HEK293T (cell line): ENCODE data around the gene CAPN9.

Source experiments
- CTCF ChIA-PET: fragments of 350-600 bp; formaldehyde crosslinking; extraction: SDS; loops from one replicate; lab custom pipeline; 2021; ENCODE audit warnings: antibody characterized with exemption, inconsistent platforms; lab: Yijun Ruan, JAX
- POLR2A ChIA-PET: fragments of 350-600 bp; formaldehyde crosslinking; extraction: SDS; loops from one replicate; lab custom pipeline; 2020; ENCODE audit warnings: antibody characterized with exemption, inconsistent platforms; lab: Yijun Ruan, JAX
- DNase-seq: peaks from one replicate; pipeline ENCODE4 v3.0.0; 2012; ENCODE audit warnings: mixed read lengths; ENCODE audit errors: extremely low spot score
- ARNT ChIP-seq: fragments of 450-650 bp; IDR thresholded peaks from 2 replicates; pipeline ENCODE4 v1.6.1; 2017; ENCODE audit warnings: mild to moderate bottlenecking
- BHLHE40 ChIP-seq: fragments of 450-650 bp; IDR thresholded peaks from 2 replicates; pipeline ENCODE4 v1.6.1; 2016; ENCODE audit warnings: mild to moderate bottlenecking, moderate library complexity, borderline replicate concordance
- CTBP1 ChIP-seq: fragments of 450-650 bp; IDR thresholded peaks from 2 replicates; pipeline ENCODE4 v1.6.1; 2016; ENCODE audit warnings: borderline replicate concordance
- ELF4 ChIP-seq: fragments of 450-650 bp; IDR thresholded peaks from 2 replicates; pipeline ENCODE4 v1.6.1; 2017; ENCODE audit warnings: antibody characterized with exemption
- FOXA1 ChIP-seq: fragments of 450-650 bp; IDR thresholded peaks from 2 replicates; pipeline ENCODE4 v1.6.1; 2016; ENCODE audit warnings: mild to moderate bottlenecking
- FOXK2 ChIP-seq: fragments of 450-650 bp; IDR thresholded peaks from 2 replicates; pipeline ENCODE4 v1.6.1; 2016; ENCODE audit warnings: mild to moderate bottlenecking
- FOXM1 ChIP-seq: fragments of 450-650 bp; IDR thresholded peaks from 2 replicates; pipeline ENCODE4 v1.6.1; 2017; ENCODE audit warnings: mild to moderate bottlenecking, borderline replicate concordance
- HDGF ChIP-seq: fragments of 450-650 bp; IDR thresholded peaks from 2 replicates; pipeline ENCODE4 v1.6.1; 2017; ENCODE audit warnings: antibody characterized with exemption, borderline replicate concordance
- L3MBTL2 ChIP-seq: fragments of 450-650 bp; conservative IDR thresholded peaks from 2 replicates; pipeline ENCODE4 v1.6.1; 2016; ENCODE audit warnings: mild to moderate bottlenecking
- LEF1 ChIP-seq: fragments of 450-650 bp; IDR thresholded peaks from 2 replicates; pipeline ENCODE4 v1.6.1; 2017; ENCODE audit warnings: mild to moderate bottlenecking, borderline replicate concordance
- NFRKB ChIP-seq: fragments of 450-650 bp; IDR thresholded peaks from 2 replicates; pipeline ENCODE4 v1.6.1; 2016; ENCODE audit warnings: mild to moderate bottlenecking, moderate library complexity
- SP1 ChIP-seq: fragments of 450-650 bp; IDR thresholded peaks from 2 replicates; pipeline ENCODE4 v1.6.1; 2017
- SUZ12 ChIP-seq: fragments of 450-650 bp; IDR thresholded peaks from 2 replicates; pipeline ENCODE4 v1.6.1; 2016; ENCODE audit warnings: mild to moderate bottlenecking
- TARDBP ChIP-seq: fragments of 450-650 bp; IDR thresholded peaks from 2 replicates; pipeline ENCODE4 v1.6.1; 2016
- ZNF384 ChIP-seq: fragments of 450-650 bp; IDR thresholded peaks from 2 replicates; pipeline ENCODE4 v1.6.1; 2016
- TF ChIP-seq, protein P1 (sequence below): fragments of 450-650 bp; IDR thresholded peaks from 2 replicates; pipeline ENCODE4 v1.6.1; 2016

The CAPN9 gene

DNA sequence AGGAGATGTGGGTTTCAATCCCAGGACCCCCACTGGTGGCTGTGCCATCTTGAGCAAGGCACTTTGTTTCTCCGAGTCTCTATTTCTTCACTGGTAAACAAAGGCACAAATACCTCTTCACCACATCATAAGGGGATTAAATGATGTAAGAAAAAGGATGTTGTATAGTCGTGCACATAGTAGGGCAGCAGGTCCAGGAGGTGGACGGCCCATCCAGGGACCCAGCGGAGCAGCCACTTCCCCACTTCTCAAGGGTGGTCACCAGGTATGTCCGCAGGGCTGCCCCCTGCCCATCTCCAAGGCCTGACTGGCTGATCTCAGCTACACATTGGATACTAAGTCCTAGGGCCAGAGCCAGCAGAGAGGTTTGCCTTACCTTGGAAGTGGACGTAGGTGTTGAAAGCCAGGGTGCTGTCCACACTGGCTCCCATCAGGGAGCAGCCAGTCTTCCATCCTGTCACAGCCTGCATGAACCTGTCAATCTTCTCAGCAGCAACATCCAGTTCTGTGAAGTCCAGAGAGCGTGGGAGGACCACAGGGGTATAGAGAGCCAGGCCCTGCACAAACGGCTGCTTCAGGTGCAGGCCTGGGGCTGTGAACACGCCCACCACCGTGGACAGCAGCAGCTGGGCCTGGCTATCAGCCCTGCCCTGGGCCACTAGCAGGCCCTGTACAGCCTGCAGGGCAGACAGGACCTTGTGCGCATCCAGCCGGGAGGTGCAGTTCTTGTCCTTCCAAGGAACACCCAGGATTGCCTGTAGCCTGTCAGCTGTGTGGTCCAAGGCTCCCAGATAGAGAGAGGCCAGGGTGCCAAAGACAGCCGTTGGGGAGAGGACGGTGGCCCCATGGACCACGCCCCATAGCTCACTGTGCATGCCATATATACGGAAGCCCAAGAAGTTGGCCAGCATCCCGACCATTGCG, 37.3 kb upstream of the CAPN9 start:
- POLR2A ChIA-PET, result no interaction called here
- no peak for DNase-seq
- CTCF ChIA-PET, result interaction anchor here (0.6 kb wide), 1 partner anchor 59 kb away, joined by 3 read pairs; no protein-coding TSS in a partner anchor
- TF ChIP-seq NFRKB, result no peak
- no peak for TF ChIP-seq FOXA1
- TF ChIP-seq SP1, result no peak
- TF ChIP-seq LEF1, result no peak
- TF ChIP-seq ELF4, result no peak
- no peak for TF ChIP-seq CTBP1

DNA sequence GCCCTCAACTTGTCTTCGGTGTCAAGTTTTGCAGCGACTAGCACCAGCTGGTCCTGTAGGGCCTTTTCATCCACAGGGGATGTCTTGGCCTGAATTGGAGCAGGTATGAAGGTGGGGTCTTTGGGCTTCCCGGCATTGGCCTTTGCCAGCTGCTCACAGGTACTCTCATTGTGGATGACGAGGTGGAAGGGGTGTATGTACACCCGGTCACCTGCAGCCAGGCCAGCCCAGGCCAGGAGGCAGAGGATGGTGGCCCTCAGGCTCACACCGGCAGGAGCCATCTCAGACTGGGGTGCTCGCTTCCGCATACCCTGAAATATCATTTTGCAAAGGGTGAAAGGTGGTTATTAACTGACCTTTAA, 36.7 kb upstream of the CAPN9 start:
- TF ChIP-seq FOXA1, result no peak
- no peak for TF ChIP-seq ELF4
- no peak for TF ChIP-seq FOXK2
- no peak for TF ChIP-seq TARDBP
- no peak for TF ChIP-seq L3MBTL2
- no peak for TF ChIP-seq BHLHE40
- TF ChIP-seq SUZ12, result no peak
- TF ChIP-seq CTBP1, result no peak
- TF ChIP-seq SP1, result no peak
- TF ChIP-seq ARNT, result no peak
- no peak for TF ChIP-seq LEF1
- no peak for TF ChIP-seq ZNF384
- no peak for TF ChIP-seq NFRKB
- TF ChIP-seq HDGF, result no peak
- TF ChIP-seq, protein P1, sequence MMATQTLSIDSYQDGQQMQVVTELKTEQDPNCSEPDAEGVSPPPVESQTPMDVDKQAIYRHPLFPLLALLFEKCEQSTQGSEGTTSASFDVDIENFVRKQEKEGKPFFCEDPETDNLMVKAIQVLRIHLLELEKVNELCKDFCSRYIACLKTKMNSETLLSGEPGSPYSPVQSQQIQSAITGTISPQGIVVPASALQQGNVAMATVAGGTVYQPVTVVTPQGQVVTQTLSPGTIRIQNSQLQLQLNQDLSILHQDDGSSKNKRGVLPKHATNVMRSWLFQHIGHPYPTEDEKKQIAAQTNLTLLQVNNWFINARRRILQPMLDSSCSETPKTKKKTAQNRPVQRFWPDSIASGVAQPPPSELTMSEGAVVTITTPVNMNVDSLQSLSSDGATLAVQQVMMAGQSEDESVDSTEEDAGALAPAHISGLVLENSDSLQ, result no peak
- no peak for TF ChIP-seq FOXM1
- ChIA-PET POLR2A (no interaction called here), CTCF (interaction anchor here (0.6 kb wide), 1 partner anchor 59 kb away, joined by 3 read pairs; no protein-coding TSS in a partner anchor)
- DNase-seq, result no peak

DNA sequence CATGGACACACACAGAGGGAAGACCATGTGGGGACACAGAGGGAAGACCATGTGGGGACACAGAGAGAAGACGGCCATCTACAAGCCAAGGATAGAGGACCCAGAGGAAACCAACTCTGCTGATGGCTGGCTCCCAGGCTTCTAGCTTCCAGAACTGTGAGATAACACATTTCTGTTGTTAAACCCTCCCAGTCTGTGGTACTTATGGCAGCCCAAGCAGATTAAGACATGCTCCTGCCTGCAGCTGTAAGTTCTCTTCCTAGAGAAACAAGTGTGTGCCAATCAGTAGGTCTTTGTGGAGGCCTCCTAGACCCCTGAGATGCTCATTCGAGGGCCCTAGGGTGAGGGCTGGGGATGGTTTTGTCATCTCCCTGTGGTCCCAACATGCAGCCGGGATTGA, 35.9 kb upstream of the CAPN9 start:
- no peak for DNase-seq
- no peak for TF ChIP-seq ZNF384
- TF ChIP-seq TARDBP, result no peak
- no peak for TF ChIP-seq SUZ12
- CTCF ChIA-PET, result no interaction called here
- POLR2A ChIA-PET, result no interaction called here

DNA sequence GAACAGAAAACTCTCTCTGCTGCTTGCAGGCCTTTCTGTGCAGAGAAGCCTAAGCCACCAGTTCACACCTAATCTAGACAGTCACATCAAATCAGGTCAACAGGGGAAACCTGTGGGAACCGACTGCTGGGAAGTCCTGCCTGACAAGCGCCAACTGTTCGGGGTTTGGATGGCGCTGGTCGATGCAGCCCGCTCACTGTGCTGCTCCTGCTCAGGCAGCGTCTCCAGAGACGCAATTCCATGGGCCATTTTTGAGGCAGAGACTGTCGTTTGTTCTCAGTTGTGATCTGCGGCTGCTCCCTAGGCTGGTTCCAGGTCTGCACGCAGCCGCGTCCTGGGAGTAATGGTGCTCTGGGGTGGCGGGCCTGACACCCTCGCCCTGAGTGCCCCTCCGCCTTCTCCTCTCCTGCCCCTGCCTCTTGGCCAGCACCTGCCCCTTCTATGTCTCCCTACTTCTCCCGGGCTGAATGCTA, 34.7 kb upstream of the CAPN9 start:
- CTCF ChIA-PET, result no interaction called here
- DNase-seq, result no peak
- TF ChIP-seq ZNF384 (no peak), ARNT (no peak), SUZ12 (no peak), L3MBTL2 (no peak), TARDBP (no peak), SP1 (no peak), FOXM1 (no peak), FOXK2 (no peak)
- POLR2A ChIA-PET, result no interaction called here

DNA sequence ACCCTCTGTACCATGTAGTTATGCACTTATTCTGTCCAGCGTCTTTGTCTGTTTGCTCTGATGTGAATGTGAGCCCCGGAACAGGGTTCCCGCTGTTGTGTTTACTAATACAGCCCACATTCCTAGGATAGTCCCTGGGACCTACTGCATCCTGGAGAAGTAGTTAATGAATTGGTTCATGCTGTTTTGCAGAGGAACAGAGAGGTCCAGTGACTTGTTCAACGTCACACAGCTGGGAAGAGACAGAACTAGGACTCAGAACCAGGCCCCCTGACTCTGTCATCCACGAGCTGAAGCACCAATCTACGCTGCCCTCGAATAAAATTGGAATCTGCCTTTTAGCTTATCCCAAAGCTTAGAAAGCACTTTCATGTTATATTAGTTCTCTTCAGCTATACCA, 34.0 kb upstream of the CAPN9 start:
- POLR2A ChIA-PET, result no interaction called here
- CTCF ChIA-PET, result interaction anchor here (0.5 kb wide), 1 partner anchor 546 kb away, joined by 3 read pairs; no protein-coding TSS in a partner anchor
- TF ChIP-seq TARDBP, result no peak
- no peak for TF ChIP-seq ELF4
- TF ChIP-seq BHLHE40, result no peak
- TF ChIP-seq HDGF, result no peak
- no peak for TF ChIP-seq FOXA1
- no peak for TF ChIP-seq L3MBTL2
- no peak for TF ChIP-seq FOXK2
- TF ChIP-seq, protein P1, result no peak
- no peak for TF ChIP-seq SUZ12
- no peak for TF ChIP-seq ZNF384
- no peak for TF ChIP-seq ARNT
- TF ChIP-seq CTBP1, result no peak
- no peak for TF ChIP-seq LEF1
- TF ChIP-seq FOXM1, result no peak
- TF ChIP-seq NFRKB, result no peak
- no peak for TF ChIP-seq SP1
- DNase-seq, result no peak

DNA sequence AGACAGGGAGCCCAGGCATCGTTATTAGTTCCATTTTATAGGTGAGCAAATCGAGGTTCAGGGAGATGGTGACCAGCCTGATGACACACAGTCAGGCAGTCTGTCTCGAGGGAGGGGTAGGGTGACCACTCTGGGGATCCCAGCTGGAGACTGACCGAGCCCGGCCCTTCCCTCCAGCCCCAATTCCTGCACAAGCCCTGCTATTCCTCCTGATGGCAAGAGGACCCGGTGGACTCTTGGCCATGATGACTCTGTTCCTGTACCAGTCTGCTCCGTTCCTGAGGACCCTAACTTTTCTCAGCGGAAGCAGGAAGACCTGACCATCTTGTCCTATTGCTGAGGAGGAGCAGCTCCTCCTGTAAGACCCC, 33.7 kb upstream of the CAPN9 start:
- DNase-seq, result no peak
- CTCF ChIA-PET, result interaction anchor here (0.5 kb wide), 1 partner anchor 547 kb away, joined by 3 read pairs; no protein-coding TSS in a partner anchor
- TF ChIP-seq NFRKB, result no peak
- no peak for TF ChIP-seq ARNT
- no peak for TF ChIP-seq LEF1
- TF ChIP-seq FOXA1, result no peak
- no peak for TF ChIP-seq FOXK2
- TF ChIP-seq CTBP1, result no peak
- TF ChIP-seq TARDBP, result no peak
- no peak for TF ChIP-seq SP1
- TF ChIP-seq, protein P1, result no peak
- no peak for TF ChIP-seq L3MBTL2
- TF ChIP-seq ZNF384, result no peak
- TF ChIP-seq SUZ12, result no peak
- TF ChIP-seq FOXM1, result no peak
- no peak for TF ChIP-seq ELF4
- TF ChIP-seq HDGF, result no peak
- no peak for TF ChIP-seq BHLHE40
- POLR2A ChIA-PET, result no interaction called here
